ENCODE data around the gene FKBP5.
"Not testable (repeated sequence)": the region's sequence is repeated elsewhere in the genome, so short reads cannot be mapped to it uniquely, and the experiment has no call there.

FKBP5 gene

GRCh38 chr6:35543459-35544193 is 145.1 kb downstream of the FKBP5 start:
- no peak for DNase-seq (ENCODE audit: low spot score)

GRCh38 chr6:35541836-35542235 is 146.9 kb downstream of the FKBP5 start:
- DNase-seq (ENCODE audit: low spot score) = no peak

GRCh38 chr6:35539223-35539622 is 149.5 kb downstream of the FKBP5 start:
- no peak for DNase-seq (ENCODE audit: low spot score)

- DNase-seq (ENCODE audit: low spot score) = not testable (repeated sequence)
Measured at GRCh38 chr6:35535847-35536246, 152.9 kb downstream of the FKBP5 start.

GRCh38 chr6:35534407-35535170 is 154.1 kb downstream of the FKBP5 start:
- no peak for DNase-seq (ENCODE audit: low spot score)

GRCh38 chr6:35533981-35534380 is 154.7 kb downstream of the FKBP5 start:
- DNase-seq (ENCODE audit: low spot score) = no peak

- no peak for DNase-seq (ENCODE audit: low spot score)
Measured at GRCh38 chr6:35532126-35532525, 156.6 kb downstream of the FKBP5 start.

GRCh38 chr6:35524380-35525020 is 164.2 kb downstream of the FKBP5 start:
- DNase-seq (ENCODE audit: low spot score) = no peak
